Stomach (tissue), 9 donors: ENCODE data around the gene PPID. TPM values are rescaled to one million over a fixed set of nuclear protein-coding genes. Genes with fewer than 3 reads are reported as not detected.

Source experiments
- DNase-seq, 2 donors: peaks; one replicate each; pipeline versions ENCODE4 v3.0.0 to v3.0.0-alpha.2; 2013 to 2019
- H3K27ac ChIP-seq, 5 donors: fragments of 200-600 bp in 4 of 5; sonication (generic) in 4 of 5; one replicate each; pipeline ENCODE4 v1.5.1; 2013 to 2019; ENCODE audit warnings: mild to moderate bottlenecking in 1 of 5, moderate library complexity in 1 of 5
- H3K27me3 ChIP-seq, 3 donors: fragments of 200-600 bp; sonication (generic); one replicate each; pipeline ENCODE4 v1.5.1; 2017 to 2019; ENCODE audit warnings: mixed run types in 1 of 3
- H3K36me3 ChIP-seq, 4 donors: fragments of 200-600 bp; sonication (generic); 1 replicate in 3 of 4; 2 replicates in 1 of 4; pipeline ENCODE4 v1.5.1; 2016 to 2019
- H3K4me1 ChIP-seq, 4 donors: fragments of 200-600 bp; sonication (generic); one replicate each; pipeline ENCODE4 v1.5.1; 2016 to 2019
- H3K4me3 ChIP-seq, 4 donors: fragments of 200-600 bp; sonication (generic) in 3 of 4; one replicate each; pipeline ENCODE4 v1.5.1; 2016 to 2019; ENCODE audit warnings: mild to moderate bottlenecking in 1 of 4
- H3K9me3 ChIP-seq, 4 donors: fragments of 200-600 bp; sonication (generic); one replicate each; pipeline ENCODE4 v1.5.1; 2016 to 2019
- CTCF ChIP-seq, 7 experiments: fragments of 450-650 bp in 4 of 7; fragments of 200-600 bp in 3 of 7; sonication (generic) in 3 of 7; IDR thresholded peaks; one replicate each; pipeline ENCODE4 v1.5.1; 2016 to 2019; ENCODE audit warnings: antibody characterized with exemption in 7 of 7, control low read depth in 2 of 7, mild to moderate bottlenecking in 1 of 7
- EP300 ChIP-seq: sonication (generic); formaldehyde crosslinking; IDR thresholded peaks from one replicate; pipeline ENCODE4 v1.6.1; 2017; ENCODE audit warnings: antibody characterized with exemption
- POLR2A ChIP-seq, 4 donors: fragments of 450-650 bp; IDR thresholded peaks; one replicate each; pipeline ENCODE4 v1.6.1; 2016; ENCODE audit warnings: antibody characterized with exemption in 4 of 4, control low read depth in 2 of 4, mild to moderate bottlenecking in 1 of 4, moderate library complexity in 1 of 4
- POLR2AphosphoS5 ChIP-seq, 3 donors: sonication (generic); formaldehyde crosslinking; IDR thresholded peaks; one replicate each; pipeline ENCODE4 v1.6.1; 2016; ENCODE audit warnings: antibody characterized with exemption in 3 of 3
- WGBS, 5 donors: extraction: QIAGEN DNeasy Blood & Tissue Kit in 3 of 5; methylation state at CpG; one replicate each; pipeline versions ENCODE4 v1.1.5 to v1.1.7; 2013 to 2018; 5-methylcytosine and 5-hydroxymethylcytosine counted together
- intact Hi-C: fragments of 100-400 bp; cut with DNase I; formaldehyde crosslinking; loops from one replicate; pipeline ENCODE4 v1.15.1; 2023; ENCODE audit warnings: low total_unique reads
- polyA plus RNA-seq, 3 donors: library from polyadenylated mRNA; stranded (reverse); fragments of 200-250 nt; gene quantifications; one replicate each; pipeline ENCODE4 v1.2.3, GENCODE V29; 2013
- total RNA-seq, 5 donors: library from RNA; depleted of rRNA; stranded (reverse); fragments of >200 nt; gene quantifications; one replicate each; pipeline versions ENCODE4 v1.1.0 to v1.2.3, GENCODE V29; 2014 to 2016
- donor health status: healthy with polysubstance abuse.
- donor health status: Bipolar disorder and iron deficiency.
- donor health status: healthy.

The PPID gene
- total and polyA plus RNA-seq, 8 donors, result 1.2 to 98.5 (median 16.0) TPM

- no peak for TF ChIP-seq POLR2AphosphoS5 (IDR thresholded peaks at IDR 0.05)
- TF ChIP-seq EP300, result no peak
- no peak for TF ChIP-seq CTCF (IDR thresholded peaks at IDR 0.05)
- intact Hi-C loops, result no loop called here
- peaks cover 15 to 32% (median 30%) of the 10 kb centered on the region in 4 donors for H3K4me1 ChIP-seq
- WGBS, 5 donors, result 59 to 84% (median 75%) methylated on average over 3 of the region's 3 CpGs
- H3K36me3 ChIP-seq, result no peaks in the 10 kb centered on the region
- no peak overlapping the region for H3K4me3 ChIP-seq
- no peak overlapping the region for H3K27ac ChIP-seq
- DNase-seq, result no peak
- no peaks in the 10 kb centered on the region for H3K27me3 ChIP-seq
- no peaks in the 10 kb centered on the region for H3K9me3 ChIP-seq
These were observed 49.6 kb downstream of the PPID start for GRCh38 chr4:158673633-158674032.

GRCh38 chr4:158671915-158672806, 51.0 kb downstream of the PPID start, which contains the start of gene ETFDH:
TSS of gene ETFDH (plus strand) at chr4:158672296. CDS start at chr4:158672457, 161 bp downstream.
- H3K4me1 ChIP-seq, result peaks cover 15 to 36% (median 31%) of the 10 kb centered on the region in 4 donors
- peak within 1 kb of the TSS; percentile 81 to 99 (median 92) for H3K4me3 ChIP-seq
- TF ChIP-seq EP300 (no peak), POLR2A (IDR thresholded peaks at IDR 0.05) (peak in 1 of 4 donors; percentile 87), CTCF (IDR thresholded peaks at IDR 0.05) (peak in 5 of 7 experiments; percentile 33 to 70 (median 51)), POLR2AphosphoS5 (IDR thresholded peaks at IDR 0.05) (peak; percentile 95 to 98 (median 97))
- peak within 1 kb of the TSS; percentile 94 to 98 (median 96) for H3K27ac ChIP-seq
- WGBS, 5 donors, result 0% methylated on average over 34 to 60 of the region's 60 CpGs
- H3K27me3 ChIP-seq, result no peaks in the 10 kb centered on the region
- no peaks in the 10 kb centered on the region for H3K36me3 ChIP-seq
- peak; percentile 98 to 100 for DNase-seq
- H3K9me3 ChIP-seq, result no peaks in the 10 kb centered on the region
- intact Hi-C loops, result no loop called here

- peak within 1 kb of the TSS; percentile 94 to 98 (median 96) for H3K27ac ChIP-seq
- TF ChIP-seq POLR2AphosphoS5 (IDR thresholded peaks at IDR 0.05) (no peak), CTCF (IDR thresholded peaks at IDR 0.05) (no peak), POLR2A (IDR thresholded peaks at IDR 0.05) (no peak), EP300 (no peak)
- WGBS, 5 donors, result 0 to 1% (median 0%) methylated on average over 12 to 20 of the region's 20 CpGs
- H3K36me3 ChIP-seq, result no peaks in the 10 kb centered on the region
- H3K4me3 ChIP-seq, result peak within 1 kb of the TSS; percentile 81 to 99 (median 92)
- DNase-seq, result no peak
- no peaks in the 10 kb centered on the region for H3K27me3 ChIP-seq
- peaks cover 15 to 41% (median 31%) of the 10 kb centered on the region in 4 donors for H3K4me1 ChIP-seq
- no peaks in the 10 kb centered on the region for H3K9me3 ChIP-seq
- intact Hi-C loops, result no loop called here
These were observed 51.6 kb downstream of the PPID start, which contains the start of gene C4orf46 for GRCh38 chr4:158671665-158671914. TSS of gene C4orf46 (minus strand) at chr4:158671887. CDS start at chr4:158671801, 86 bp downstream.

GRCh38 chr4:158670975-158671664, 52.1 kb downstream of the PPID start:
- intact Hi-C loops, result no loop called here
- peak overlapping the region; percentile 81 to 99 (median 92) for H3K4me3 ChIP-seq
- no peaks in the 10 kb centered on the region for H3K9me3 ChIP-seq
- 0 to 1% (median 1%) methylated on average over 22 to 35 of the region's 35 CpGs for WGBS, 5 donors
- H3K36me3 ChIP-seq, result no peaks in the 10 kb centered on the region
- no peaks in the 10 kb centered on the region for H3K27me3 ChIP-seq
- DNase-seq, result peak; percentile 76 to 91
- TF ChIP-seq POLR2AphosphoS5 (IDR thresholded peaks at IDR 0.05), result peak in 2 of 3 donors; percentile 9 to 48
- no peak for TF ChIP-seq POLR2A (IDR thresholded peaks at IDR 0.05)
- H3K4me1 ChIP-seq, result peaks cover 15 to 45% (median 31%) of the 10 kb centered on the region in 4 donors
- H3K27ac ChIP-seq, result peak overlapping the region; percentile 94 to 98 (median 96)
